ENCODE data around the gene B4GALT2.

GRCh38 chr1:43962324-43962723 lies 16.7 kb upstream of the B4GALT2 start:
- TF ChIP-seq E2F4 (CRISPR knock-in tag; IDR thresholded peaks at IDR 0.05; ENCODE audit: low read depth) (no peak), CHD2 (IDR thresholded peaks at IDR 0.05; ENCODE audit: low read depth, low read length) (no peak), ZNF24 (IDR thresholded peaks at IDR 0.05) (no peak), POLR2AphosphoS5 (IDR thresholded peaks at IDR 0.05; ENCODE audit: control insufficient read depth, insufficient read depth, low read depth, low read length) (no peak), ZNF311 (CRISPR knock-in tag; IDR thresholded peaks at IDR 0.05) (no peak), SMARCC2 (IDR thresholded peaks at IDR 0.05; ENCODE audit: low read depth) (no peak), PCBP1 (IDR thresholded peaks at IDR 0.05; ENCODE audit: low read depth, low read length, poor library complexity, severe bottlenecking) (no peak), BRCA1 (IDR thresholded peaks at IDR 0.05) (no peak), BRCA1 (CRISPR knock-in tag; IDR thresholded peaks at IDR 0.05) (no peak), NEUROD1 (IDR thresholded peaks at IDR 0.05; ENCODE audit: borderline replicate concordance, low read depth, low read length, partially characterized antibody) (no peak), CTCF (IDR thresholded peaks at IDR 0.05 in 2 of 3, conservative IDR thresholded peaks at IDR 0.05 in 1 of 3; ENCODE audit: insufficient read depth in 2 of 3, low read depth in 1 of 3, low read length in 3 of 3) (no peak), MXI1 (IDR thresholded peaks at IDR 0.05; ENCODE audit: low read depth, low read length) (no peak), BCLAF1 (IDR thresholded peaks at IDR 0.05; ENCODE audit: borderline replicate concordance in 1 of 2, control insufficient read depth in 1 of 2, low read depth in 2 of 2, low read length in 1 of 2) (no peak), EHMT2 (IDR thresholded peaks at IDR 0.05) (no peak)

Data from K562 (cell line).